DMS153 treated with DMSO at 0.1 percent for 48 hours (cell line): ENCODE data around the gene ETV6.

Source experiments
- DNase-seq: peaks from one replicate; lab custom pipeline; 2025; ENCODE audit not compliant: unreplicated experiment; lab: John Stamatoyannopoulos, UW

Gene ETV6

DNA sequence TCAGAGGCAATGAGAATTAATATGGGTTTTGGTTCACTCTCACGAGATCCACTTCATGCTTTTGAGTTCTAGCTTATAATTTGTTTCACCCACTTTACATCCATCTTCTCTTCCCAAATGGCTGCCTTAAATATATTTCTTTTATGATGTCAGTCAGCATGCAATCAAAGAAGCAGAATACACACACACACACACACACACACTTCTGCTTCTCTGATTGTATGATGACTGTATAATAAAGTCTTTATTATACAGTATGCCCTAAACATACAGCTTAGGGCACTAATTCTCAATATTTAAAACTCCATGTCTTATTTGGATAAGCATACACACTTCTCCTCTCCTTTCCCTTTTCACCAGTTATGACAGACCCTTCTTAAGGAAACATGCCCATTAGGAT is 6.7 kb upstream of the ETV6 start:
- no peak for DNase-seq

DNA sequence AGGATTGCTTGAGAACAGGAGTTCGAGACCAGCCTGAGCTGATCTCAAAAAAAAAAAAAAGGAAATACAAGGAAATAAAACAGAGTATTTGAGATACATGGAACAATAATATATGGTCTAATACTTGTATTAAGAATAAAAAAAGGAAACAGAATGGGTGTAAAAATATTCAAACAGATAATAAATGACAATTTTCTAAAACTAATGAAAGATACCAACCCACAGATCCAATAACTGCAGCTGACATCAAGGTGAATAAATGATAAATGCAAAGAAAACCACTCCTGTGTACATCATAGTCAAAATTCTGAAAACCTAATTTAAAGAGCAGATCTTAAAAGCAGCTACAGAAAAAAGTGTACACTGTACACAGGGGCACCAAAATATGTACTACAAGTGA is 4.1 kb upstream of the ETV6 start:
- DNase-seq = no peak

DNA sequence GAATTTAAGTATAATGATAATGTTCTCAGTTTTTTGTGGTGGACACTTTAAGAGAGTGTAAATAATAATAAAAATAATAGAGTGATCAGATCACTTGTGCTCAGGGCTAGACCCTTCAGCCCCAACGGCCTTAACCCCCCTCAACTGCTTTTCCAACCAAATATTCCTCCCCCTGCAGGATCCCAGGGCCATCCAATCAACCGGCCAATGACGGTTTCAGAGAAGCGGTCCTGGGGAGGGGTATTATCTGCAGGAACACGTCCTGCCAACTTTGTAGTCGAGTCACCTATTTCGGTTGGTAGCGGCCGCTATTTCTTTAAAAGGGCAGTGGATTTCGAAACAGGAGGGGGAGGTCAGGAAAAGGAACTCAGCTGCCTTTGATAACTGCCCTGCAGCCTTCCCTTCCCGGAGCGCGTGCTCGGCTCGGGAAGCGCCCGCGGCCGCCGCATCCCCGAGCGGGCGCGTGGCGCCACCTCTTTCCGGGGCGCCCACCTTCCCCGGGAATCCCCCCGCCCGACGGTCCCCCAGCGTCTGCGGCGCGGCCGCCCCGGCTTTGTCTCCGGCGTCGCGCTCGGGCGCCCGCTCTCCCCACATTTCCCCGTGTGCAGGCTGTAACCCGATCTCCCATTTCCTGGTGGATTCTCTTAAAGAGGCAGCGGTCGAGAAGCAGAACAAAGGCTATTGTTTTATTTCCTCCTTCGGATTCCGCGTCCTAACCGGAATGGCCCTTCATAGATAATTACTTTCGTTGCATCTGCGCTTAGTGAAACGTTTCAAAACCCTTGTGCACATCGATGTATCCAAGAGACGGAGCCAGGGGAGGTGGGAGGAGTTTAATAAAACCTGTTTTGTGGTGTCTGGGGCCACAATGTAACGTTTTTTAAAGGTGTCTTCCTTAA is 711 bp upstream of the ETV6 start:
- DNase-seq = peak; percentile 95

DNA sequence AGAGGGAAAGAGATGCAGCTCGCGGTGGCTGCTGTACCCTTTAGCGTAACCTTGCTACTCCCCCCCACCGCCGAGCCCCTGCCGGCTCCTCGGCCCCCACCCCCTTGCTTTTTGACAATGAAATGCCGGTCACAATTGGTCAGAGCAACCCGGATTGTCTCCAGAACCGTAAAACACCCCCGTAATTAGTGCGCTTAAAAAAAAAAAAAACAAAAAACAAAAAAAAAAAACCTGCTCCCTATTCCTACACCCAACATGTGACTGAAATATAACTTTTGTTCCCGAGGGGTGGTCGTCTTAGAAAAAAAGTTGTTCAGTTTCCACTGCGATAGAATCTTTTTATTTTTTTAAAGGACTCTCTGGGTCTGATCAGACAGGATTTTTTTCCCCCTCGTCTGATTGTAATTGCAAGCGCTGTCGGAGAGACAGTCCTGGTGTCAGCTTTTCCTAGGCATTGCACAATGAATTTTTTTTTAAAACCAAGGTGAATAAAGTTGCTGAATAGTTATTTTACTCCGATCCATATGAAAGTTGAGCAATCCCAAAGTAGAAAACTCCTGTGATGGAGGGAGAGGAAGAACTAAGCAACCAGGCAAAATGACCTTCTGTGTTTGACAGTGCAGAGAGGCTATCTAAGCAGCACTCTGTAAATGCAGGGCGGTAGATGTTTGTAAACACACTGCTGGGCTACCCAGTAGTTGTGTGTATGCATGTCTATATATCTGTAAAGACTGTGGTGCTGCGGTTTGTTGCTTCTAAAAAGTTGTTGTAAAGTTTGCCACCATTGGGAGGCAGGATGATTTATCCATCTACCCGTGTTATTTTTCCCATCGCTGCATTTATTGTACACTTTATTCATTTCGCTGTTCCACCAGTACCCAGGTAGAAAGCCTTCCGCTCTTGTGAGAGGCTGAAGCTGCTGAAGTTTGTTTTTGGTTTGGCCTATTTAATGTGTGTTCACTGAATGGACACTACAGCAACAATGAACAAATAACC is 1.1 kb downstream of the ETV6 start:
- no peak for DNase-seq

DNA sequence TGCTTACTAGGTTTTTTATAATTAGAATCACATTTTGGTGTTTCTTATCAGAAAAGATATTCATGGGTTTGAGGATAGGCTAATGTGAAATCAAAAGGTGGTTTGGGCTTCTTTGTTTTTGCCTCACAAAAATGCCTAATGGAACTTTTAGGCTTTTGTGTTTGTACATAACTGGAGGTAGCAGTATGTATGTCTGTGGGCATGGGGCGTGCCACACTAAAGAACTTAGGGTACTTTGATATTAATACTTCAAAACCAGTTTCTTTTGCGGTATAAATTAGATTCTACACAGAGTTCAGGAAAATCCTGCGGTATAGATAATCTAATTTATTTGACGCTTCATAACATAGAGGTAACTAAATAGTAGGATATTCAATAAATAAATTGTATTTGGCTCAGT is 1.9 kb downstream of the ETV6 start:
- no peak for DNase-seq

DNA sequence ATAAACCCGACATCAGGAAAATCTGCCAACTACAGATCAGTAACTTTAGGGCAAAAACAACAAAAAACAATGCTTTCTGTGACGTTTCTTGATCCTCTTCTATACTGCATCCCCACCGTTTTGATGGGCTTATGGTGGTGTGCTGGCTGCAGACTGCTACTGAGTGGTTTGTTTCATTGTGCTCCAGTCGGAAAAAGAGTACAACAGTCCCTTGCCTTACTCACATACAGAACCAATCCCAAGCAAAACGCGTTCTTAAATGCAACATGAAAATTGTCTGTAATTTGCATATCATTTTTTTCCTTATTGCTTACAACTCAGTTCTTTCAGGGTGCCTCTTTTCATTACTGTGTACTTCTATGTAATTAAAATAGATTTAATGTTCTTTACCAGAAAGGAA is 2.3 kb downstream of the ETV6 start:
- DNase-seq = peak; percentile 69

DNA sequence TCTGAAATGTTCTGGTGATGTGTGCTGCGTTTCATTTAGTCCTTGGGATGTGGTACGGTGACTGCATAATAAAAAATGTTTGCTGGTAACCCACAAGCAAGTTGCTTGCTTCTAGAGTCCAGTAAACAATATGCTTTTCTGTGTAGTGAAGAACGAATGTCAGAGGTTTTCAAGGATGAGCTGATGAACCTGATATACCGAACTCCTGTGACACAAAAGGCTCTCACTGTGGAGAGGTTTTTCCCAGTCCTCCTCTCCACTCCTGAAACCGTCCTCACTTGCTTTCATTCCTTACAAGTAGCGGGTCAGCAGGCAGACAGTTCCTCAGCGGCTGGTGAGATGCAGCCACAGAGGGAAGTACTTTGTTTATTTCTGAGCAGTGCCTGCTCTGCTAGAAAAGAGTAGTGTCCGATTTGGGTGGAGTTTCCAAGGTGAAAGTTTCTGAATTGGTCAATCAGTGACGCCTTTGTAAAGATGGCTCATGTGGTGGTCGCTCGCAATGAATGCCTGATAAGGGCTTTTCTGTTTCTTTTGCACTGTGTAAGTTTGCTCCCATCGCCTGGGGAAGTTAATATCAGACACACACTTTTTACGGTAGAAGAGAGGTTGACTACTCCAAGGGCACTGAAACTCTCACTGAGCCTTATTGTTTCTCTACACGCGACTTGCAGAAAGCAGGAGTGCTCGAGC is 3.0 kb downstream of the ETV6 start:
- no peak for DNase-seq

DNA sequence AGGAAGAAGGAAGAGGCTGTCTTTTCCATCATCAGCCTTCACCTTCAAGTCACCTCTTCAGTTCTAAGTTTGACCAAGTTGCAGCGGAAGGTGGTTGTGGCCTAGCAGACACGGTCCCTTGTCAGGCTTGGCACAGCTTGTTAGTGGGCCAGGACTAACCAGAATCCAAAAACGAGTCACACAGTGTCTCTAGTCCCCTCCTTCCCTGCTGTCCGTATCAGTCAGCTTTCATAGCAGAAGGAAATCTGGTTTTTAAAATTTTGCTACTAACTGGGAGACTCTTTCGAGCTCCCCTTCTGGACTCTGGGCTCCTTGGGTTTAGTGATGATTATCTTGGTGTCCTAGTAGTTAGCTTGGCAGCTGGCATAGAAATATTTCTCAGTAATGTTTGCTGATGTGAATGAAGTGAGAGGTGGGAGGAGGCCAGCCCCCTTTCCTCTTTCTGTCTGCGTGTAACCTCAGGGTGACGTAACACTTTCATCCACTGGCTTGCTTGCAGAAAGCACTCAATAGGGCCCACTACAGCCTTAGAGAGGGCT is 3.8 kb downstream of the ETV6 start:
- DNase-seq = no peak

DNA sequence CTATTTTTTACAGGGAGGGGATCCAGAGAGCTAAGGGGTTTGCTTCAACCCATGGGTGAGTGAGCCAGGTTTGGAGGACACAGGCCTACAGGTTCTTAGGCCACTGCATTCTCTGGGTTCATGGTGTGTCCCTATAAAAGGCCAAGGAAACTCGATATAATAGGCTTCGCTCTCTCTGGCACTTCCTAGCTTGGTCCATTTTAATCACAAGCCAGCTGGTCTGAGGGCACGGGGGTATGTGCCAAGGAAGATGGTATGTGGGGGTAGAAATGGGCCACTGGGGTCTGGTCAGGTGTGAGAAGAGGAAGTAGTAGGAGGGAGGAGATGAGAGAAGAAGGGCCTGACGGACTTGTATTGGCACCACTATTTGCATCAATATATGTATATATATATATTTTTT is 4.9 kb downstream of the ETV6 start:
- DNase-seq = no peak

DNA sequence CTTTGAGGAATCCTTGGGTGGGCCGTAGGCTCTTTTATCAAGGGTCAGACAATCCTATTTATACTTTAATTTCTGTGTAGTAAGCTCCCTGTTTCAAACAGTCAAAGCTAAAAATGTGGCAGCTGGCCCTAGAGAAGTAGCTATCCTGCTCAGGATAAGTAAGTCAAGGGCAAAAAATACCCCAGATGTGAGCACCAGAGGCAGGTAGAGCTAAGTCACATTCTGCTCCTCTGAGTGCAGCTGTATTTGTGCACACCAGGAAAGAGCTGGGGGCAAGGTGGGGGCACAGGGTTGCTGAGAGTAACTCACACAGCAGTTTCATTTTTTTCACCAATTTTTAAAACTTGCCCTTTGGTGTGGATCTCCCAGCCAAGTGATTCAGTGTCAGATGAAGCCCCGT is 5.3 kb downstream of the ETV6 start:
- DNase-seq = no peak

DNA sequence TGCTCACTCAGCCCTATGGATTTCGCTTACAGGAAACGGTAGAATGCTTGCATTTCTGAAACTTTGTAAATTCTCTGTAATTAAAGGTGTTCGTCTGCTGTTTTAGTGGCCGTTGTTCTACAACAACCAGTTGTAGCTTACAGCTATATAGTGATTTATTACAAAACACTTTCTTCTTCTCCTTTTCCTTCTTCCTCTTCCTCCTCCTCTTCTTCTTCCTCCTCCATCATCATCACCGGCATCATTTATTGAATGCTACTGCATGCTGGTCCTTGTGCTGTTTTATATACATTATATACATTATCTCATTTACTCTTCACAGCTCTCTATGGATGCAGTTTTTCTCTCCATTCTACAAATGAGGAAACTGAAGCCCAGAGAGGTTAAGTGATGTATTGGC is 6.4 kb downstream of the ETV6 start:
- DNase-seq = no peak

DNA sequence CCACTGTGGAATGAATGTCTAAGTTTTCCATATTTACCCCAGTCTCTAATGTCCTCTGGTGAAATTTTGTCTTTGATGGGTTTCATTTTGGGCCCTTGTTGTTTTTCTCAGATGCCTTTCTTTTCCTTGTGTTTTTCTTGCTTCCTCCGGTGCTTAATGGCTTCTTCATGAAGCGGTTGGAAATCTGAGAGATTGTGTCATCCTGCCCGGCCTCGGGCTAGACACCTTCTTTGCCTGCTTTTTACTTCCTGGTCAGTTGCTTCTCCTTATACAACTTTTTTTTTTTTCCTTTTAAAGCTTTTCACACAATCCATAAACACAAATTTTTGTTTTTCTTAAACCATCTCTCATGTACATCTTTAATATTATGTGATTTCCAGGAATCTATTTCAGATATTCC is 7.1 kb downstream of the ETV6 start:
- no peak for DNase-seq

DNA sequence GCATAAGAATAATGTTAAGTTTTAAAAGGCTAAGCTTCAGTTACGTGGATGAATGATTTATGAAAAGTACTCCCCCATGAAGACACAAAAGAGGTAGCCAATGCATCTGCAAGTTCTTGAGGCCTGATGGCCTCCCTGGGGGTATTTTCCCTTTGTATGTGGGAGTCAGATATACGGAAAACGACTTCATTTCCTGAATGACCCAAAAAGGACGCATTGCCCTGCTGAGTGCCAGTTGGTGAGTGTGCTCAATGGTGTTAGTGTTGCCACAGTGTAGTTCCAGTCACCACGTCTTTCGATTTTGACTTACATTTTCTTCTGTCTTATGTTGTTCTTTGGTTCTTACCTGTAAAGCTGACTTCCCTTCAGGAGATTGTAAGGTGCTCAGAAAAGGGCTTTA is 8.0 kb downstream of the ETV6 start:
- no peak for DNase-seq

DNA sequence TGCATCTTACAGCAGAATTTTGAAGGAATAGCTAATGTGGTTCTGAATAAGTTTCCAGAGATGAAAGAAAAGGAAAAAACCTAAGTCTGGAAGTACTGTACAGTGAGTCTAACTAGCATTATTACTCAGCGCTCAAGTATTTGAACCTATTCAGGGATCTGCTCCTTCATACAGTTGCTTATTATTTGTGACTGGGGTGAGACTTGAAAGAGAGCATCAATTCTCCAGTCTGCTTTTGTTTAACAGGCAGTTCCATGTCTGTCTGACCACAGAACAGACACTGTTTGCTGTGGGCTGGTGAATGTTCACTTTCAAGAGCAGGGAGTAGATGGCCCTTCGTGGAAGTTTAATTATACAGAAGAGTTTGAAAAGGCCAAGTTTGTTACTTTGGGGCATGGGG is 9.3 kb downstream of the ETV6 start:
- DNase-seq = no peak

DNA sequence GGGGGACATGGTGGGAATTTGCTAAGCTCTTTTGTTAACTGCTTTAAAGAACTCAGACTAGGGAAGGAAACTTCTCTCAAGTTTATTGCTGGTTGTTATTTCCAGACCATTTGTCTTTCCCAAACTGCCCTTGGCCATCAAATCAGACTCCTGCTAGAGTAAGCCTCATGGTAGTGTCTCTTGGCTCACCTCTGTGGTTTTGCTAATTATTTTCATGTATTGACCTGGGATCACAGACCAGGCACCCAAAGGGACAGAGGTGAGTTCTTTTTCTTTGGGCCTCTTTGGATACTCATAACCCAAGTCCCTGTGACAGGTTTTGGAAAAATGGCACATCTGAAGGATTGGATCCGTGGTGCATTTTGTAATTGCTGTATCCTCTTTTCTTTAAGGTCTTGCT is 11.2 kb downstream of the ETV6 start:
- DNase-seq = no peak

DNA sequence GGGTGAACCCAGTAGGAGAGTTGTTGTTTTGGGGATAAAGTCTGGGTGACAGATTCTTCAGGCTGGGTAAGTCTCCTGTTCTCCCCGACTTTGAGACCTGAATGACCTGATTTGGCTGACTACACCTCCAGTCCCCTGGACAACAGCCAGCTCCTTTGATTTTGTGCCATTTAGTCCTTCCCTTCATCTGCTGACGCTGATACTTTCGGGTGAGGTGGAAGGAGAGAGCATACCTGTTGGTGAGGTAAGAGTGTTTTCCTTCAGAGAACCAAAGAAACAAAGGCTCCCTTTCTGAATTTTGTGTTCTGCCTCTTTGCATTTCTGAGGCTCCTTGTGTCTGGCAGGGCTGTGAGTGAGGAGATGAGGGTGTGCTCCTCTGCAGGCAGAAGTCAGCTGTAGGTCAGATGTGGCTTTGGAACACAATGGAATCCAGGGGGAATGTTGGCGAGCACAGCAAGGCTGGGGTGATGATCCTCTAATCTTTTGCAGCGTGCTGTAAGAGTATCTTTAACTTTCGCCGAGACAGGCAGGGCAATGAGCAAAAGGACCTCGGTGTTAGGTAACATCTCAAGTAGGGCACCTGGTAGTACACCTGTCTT is 12.1 kb downstream of the ETV6 start:
- DNase-seq = no peak

DNA sequence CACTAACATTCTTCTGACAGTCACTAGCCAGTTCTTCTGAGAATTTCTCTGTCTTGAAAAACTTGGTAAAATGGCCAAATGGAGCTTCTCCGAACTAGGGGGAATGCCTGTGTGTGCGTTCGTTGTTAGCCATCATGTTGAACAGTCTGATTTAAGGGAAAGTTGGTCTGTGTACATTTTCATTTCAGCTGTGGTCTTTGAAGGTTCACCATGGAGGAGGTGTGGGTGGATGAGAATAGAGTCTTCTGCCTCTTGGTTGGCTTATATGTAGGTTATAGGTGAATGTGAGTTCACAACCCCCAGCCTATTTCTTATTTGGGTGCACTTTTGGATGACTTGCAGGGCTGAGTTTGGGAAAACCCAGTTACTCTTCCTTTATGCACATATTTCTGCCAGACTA is 12.9 kb downstream of the ETV6 start:
- no peak for DNase-seq

DNA sequence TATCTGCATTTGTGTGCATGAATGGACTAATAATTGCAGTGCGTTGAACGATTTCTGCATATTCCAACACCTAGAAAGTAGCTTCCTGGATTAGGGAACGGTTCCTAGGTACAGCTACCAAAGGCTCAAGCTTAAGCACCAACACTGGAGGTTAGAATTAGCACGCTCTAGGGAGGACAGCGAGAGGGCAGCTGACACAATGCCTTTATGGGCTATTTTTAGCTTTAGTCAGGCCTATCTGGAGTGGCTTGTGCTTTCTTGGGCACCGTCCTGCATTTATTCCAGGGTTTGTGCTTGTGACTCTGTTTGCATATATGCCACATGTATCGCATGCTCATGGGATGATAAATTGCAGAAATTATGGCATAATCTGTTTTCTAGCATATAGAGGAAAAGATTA is 13.7 kb downstream of the ETV6 start:
- DNase-seq = no peak

DNA sequence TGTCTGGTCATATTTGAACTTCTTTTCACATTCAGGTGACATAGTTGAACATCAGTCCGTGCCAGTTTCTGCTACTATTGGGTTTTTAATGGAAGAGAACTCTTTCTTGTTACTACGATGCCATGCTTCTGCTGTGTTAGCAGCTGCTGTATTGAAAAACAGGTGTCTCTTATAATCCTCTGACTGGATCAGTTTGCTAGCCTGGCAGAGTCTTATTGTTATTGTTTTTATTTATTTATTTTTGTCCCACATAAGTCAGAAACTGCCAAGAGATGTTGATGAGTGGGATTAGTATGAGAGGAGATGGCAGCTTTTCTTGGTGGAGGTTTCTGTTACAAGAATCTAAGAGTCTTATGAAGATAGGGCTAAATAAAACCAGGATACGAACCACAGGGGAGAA is 14.6 kb downstream of the ETV6 start:
- DNase-seq = no peak

DNA sequence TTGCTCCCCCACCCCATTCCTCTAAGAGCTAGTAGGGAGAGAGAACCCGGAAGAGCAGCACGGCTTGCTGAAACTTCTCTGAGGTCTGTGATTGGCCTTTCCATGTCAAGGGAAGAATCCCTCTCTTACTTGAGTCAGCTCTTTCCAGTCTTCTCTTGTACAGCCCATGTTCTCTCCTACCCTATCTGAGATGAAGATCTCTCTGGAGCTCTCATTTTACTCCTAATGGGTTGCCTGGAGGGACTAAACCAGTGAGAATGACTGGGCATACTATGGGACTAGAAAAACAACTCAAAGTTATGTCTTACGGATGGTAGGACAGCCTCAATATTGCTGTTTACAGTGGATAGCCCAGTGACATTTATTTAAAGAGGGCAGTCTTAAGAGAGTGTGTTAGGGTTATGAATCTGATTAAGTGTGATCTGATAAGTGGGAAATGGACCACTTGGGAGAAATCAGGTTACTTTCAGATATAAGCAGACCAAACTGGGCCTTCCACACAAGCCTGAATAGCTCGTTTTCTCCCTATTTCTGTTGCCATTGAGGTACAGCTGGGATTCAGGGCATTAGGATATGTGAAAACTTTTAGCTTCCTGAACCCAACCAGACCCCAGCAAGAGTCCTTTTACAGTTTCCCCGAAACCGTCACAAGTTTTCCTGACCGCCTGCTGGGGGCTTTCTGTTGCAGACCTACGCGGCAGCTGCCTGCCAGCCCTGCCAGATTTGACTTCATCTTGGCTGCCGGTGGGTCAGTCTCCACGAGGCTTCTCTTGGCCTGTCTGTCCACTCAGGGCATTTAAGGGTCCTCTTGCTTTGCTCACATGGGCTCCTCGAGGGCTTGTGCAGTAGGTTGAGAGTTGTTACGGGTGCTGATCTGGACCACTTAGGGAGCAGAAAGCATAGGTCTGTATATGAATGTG is 16.9 kb downstream of the ETV6 start:
- DNase-seq = no peak
